A549 (cell line): Measurements from ENCODE around the gene GLTPD2. TPM values are rescaled to one million over a fixed set of nuclear protein-coding genes. Genes with fewer than 3 reads are reported as not detected.
A peak's percentile ranks its signal among the peaks of the same experiment; 100 is the strongest.

Experiments used
- ATAC-seq, 2 experiments: fragments of 200-7000 bp in 1 of 2; fragments of >200 bp in 1 of 2; cut with Nextera tagmentation in 1 of 2; cut with Tn5 transposase in 1 of 2; 3 replicates each; pipeline versions ENCODE4 v1.8.0 to v1.9.1; 2018 to 2020; ENCODE audit warnings: mild to moderate bottlenecking in 1 of 2, moderate library complexity in 1 of 2
- CTCF ChIA-PET: fragments of 300-600 bp; sonication (Branson Sonifier 250); formaldehyde crosslinking; extraction: SDS; loops from one replicate; lab custom pipeline; 2021; ENCODE audit warnings: antibody characterized with exemption, inconsistent platforms; lab: Yijun Ruan, JAX
- POLR2A ChIA-PET: fragments of 350-600 bp; formaldehyde crosslinking; extraction: SDS; loops from one replicate; lab custom pipeline; 2021; ENCODE audit warnings: antibody characterized with exemption, inconsistent platforms; lab: Yijun Ruan, JAX
- DNase-seq, 2 experiments: peaks; one replicate each; pipeline versions ENCODE4 v3.0.0 to v3.0.0-alpha.2; 2011 to 2016; ENCODE audit warnings: low read depth in 1 of 2, low spot score in 1 of 2
- FAIRE-seq: peaks from 2 replicates; lab custom pipeline; 2011; peaks lifted over from hg19 to GRCh38; lab: Jason Lieb, UNC
- H3K27ac ChIP-seq, 2 experiments: fragments of >200 bp; sonication (Bioruptor Twin); formaldehyde crosslinking; 3 replicates each; pipeline ENCODE4 v1.5.1; 2016 to 2017
- H3K4me1 ChIP-seq: fragments of >200 bp; sonication (Bioruptor Twin); formaldehyde crosslinking; 3 replicates; pipeline ENCODE4 v1.6.1; 2016
- H3K4me2 ChIP-seq: fragments of >200 bp; sonication (Bioruptor Twin); formaldehyde crosslinking; 3 replicates; pipeline ENCODE4 v1.6.1; 2016
- H3K4me3 ChIP-seq: fragments of >200 bp; sonication (Bioruptor Twin); formaldehyde crosslinking; 3 replicates; pipeline ENCODE4 v1.5.1; 2016
- H3K9me3 ChIP-seq: fragments of >200 bp; sonication (Bioruptor Twin); formaldehyde crosslinking; 3 replicates; pipeline ENCODE4 v1.6.1; 2016
- ATOH8 ChIP-seq: fragments of 250-450 bp; sonication (Bioruptor Pico); IDR thresholded peaks from 2 replicates; pipeline ENCODE4 v1.5.0; 2020; ENCODE audit warnings: low read depth, mild to moderate bottlenecking, moderate library complexity
- CEBPB ChIP-seq, 2 experiments: fragments of >200 bp in 1 of 2; sonication (Bioruptor Twin) in 1 of 2; formaldehyde crosslinking in 1 of 2; IDR thresholded peaks; 2 replicates each; pipeline ENCODE4 v1.6.1; 2012 to 2016
- CHD2 ChIP-seq: fragments of 150-350 bp; IDR thresholded peaks from 2 replicates; pipeline ENCODE4 v1.6.1; 2014; ENCODE audit warnings: low read length; ENCODE audit not compliant: partially characterized antibody
- E2F6 ChIP-seq: IDR thresholded peaks from 2 replicates; pipeline ENCODE4 v1.6.1; 2012; ENCODE audit warnings: low read depth, borderline replicate concordance
- FOXS1 ChIP-seq: fragments of 250-450 bp; sonication (Bioruptor Pico); IDR thresholded peaks from 2 replicates; pipeline ENCODE4 v1.5.0; 2020; ENCODE audit warnings: mild to moderate bottlenecking, moderate library complexity
- HES2 ChIP-seq: fragments of >200 bp; sonication (Bioruptor Twin); formaldehyde crosslinking; IDR thresholded peaks from 2 replicates; pipeline ENCODE4 v1.6.1; 2016
- MAFK ChIP-seq: fragments of 450-650 bp; IDR thresholded peaks from 2 replicates; pipeline ENCODE4 v1.6.1; 2014; ENCODE audit not compliant: partially characterized antibody
- MAX ChIP-seq: IDR thresholded peaks from 2 replicates; pipeline ENCODE4 v1.6.1; 2012
- MAZ ChIP-seq: fragments of 150-350 bp; IDR thresholded peaks from 2 replicates; pipeline ENCODE4 v1.6.1; 2014; ENCODE audit warnings: antibody characterized with exemption, low read depth, low read length, borderline replicate concordance
- MYC ChIP-seq: IDR thresholded peaks from 2 replicates; pipeline ENCODE4 v1.6.1; 2012; ENCODE audit warnings: mild to moderate bottlenecking, inconsistent platforms, low read length, improper control_type of control experiment, borderline replicate concordance
- NFE2L2 ChIP-seq: fragments of 150-350 bp; conservative IDR thresholded peaks from 2 replicates; pipeline ENCODE4 v1.6.1; 2014; ENCODE audit warnings: low read length
- NR3C1 ChIP-seq: fragments of >200 bp; sonication (Bioruptor Twin); formaldehyde crosslinking; IDR thresholded peaks from 3 replicates; pipeline ENCODE4 v1.6.1; 2017
- PHF8 ChIP-seq: fragments of 200-600 bp; sonication (generic); IDR thresholded peaks from 2 replicates; pipeline ENCODE4 v1.6.1; 2016; ENCODE audit warnings: low read depth, mild to moderate bottlenecking, antibody characterized with exemption, moderate library complexity, borderline replicate concordance
- POLR2AphosphoS2 ChIP-seq: conservative IDR thresholded peaks from 2 replicates; pipeline ENCODE4 v1.6.1; 2012; ENCODE audit warnings: low read length, improper control_type of control experiment, inconsistent platforms
- RAD21 ChIP-seq, 2 experiments: fragments of >200 bp in 1 of 2; sonication (Bioruptor Twin) in 1 of 2; formaldehyde crosslinking in 1 of 2; IDR thresholded peaks in 1 of 2; conservative IDR thresholded peaks in 1 of 2; 2 replicates in 1 of 2; 3 replicates in 1 of 2; pipeline ENCODE4 v1.6.1; 2012 to 2018; ENCODE audit warnings: inconsistent platforms in 1 of 2
- RARB ChIP-seq: fragments of 250-450 bp; sonication (Bioruptor Pico); IDR thresholded peaks from 2 replicates; pipeline ENCODE4 v1.8.0; 2021; ENCODE audit warnings: mild to moderate bottlenecking, moderate library complexity
- REST ChIP-seq: fragments of 200-600 bp; sonication (generic); IDR thresholded peaks from 2 replicates; pipeline ENCODE4 v1.6.1; 2016; ENCODE audit warnings: antibody characterized with exemption, mild to moderate bottlenecking, moderate library complexity
- SMC3 ChIP-seq: fragments of >200 bp; sonication (Bioruptor Twin); formaldehyde crosslinking; IDR thresholded peaks from 3 replicates; pipeline ENCODE4 v1.6.1; 2018; ENCODE audit warnings: inconsistent platforms
- USF2 ChIP-seq: fragments of 450-650 bp; IDR thresholded peaks from 2 replicates; pipeline ENCODE4 v1.6.1; 2014; ENCODE audit warnings: antibody characterized with exemption
- ZFP36 ChIP-seq: fragments of 450-650 bp; IDR thresholded peaks from 2 replicates; pipeline ENCODE4 v1.6.1; 2014; ENCODE audit warnings: borderline replicate concordance; ENCODE audit not compliant: partially characterized antibody
- ZNF302 ChIP-seq: fragments of 250-450 bp; sonication (Bioruptor Pico); IDR thresholded peaks from 2 replicates; pipeline ENCODE4 v1.9.0; 2021; ENCODE audit warnings: inconsistent platforms, mild to moderate bottlenecking, moderate library complexity
- WGBS: methylation state at CpG from one replicate; pipeline ENCODE4 v1.1.6; 2017; ENCODE audit errors: missing lambda C conversion rate; 5-methylcytosine and 5-hydroxymethylcytosine counted together
- polyA plus RNA-seq, 4 experiments: library from polyadenylated mRNA; depleted of rRNA in 3 of 4; stranded (reverse); fragments of >200 nt; fragmentation: RNase III in 1 of 4; extraction: RNeasy Plus Mini Kit Qiagen cat#74134 plus additional on column Dnase treatment in 1 of 4; gene quantifications; 2 replicates in 3 of 4; 3 replicates in 1 of 4; pipeline ENCODE4 v1.2.3, GENCODE V29; 2011 to 2017

The GLTPD2 gene
- polyA plus RNA-seq, 2 of the 4 experiments (the other 2 are of a cell fraction) = not detected

GRCh38 chr17:4836221-4836620 lies 47.5 kb downstream of the GLTPD2 start (continued):
- no peak for TF ChIP-seq ATOH8 (CRISPR knock-in tag)
- TF ChIP-seq E2F6 = no peak

GRCh38 chr17:4837471-4838308 lies 48.9 kb downstream of the GLTPD2 start:
- POLR2A ChIA-PET = interaction anchor here (1.0 to 1.5 kb wide), 3 partner anchors 31 to 47 kb away, joined by 3 read pairs; partner anchors contain the start of gene PLD2
- no peak for FAIRE-seq

GRCh38 chr17:4838309-4838785 lies 49.6 kb downstream of the GLTPD2 start:
- no peak overlapping the region for H3K27ac ChIP-seq
- no peak for FAIRE-seq
- CTCF ChIA-PET = interaction anchor here (1.1 to 6.0 kb wide), 9 partner anchors 8 to 272 kb away, joined by 3 to 27 read pairs (median 6); partner anchors contain the start of gene GLTPD2
- no peak for DNase-seq
- TF ChIP-seq MAZ (no peak), CEBPB (IDR thresholded peaks at IDR 0.05) (no peak), ZFP36 (no peak), PHF8 (no peak), RAD21 (conservative IDR thresholded peaks at IDR 0.05 in 1 of 2, IDR thresholded peaks at IDR 0.05 in 1 of 2) (no peak), POLR2AphosphoS2 (no peak), MYC (no peak), USF2 (no peak), CHD2 (no peak)
- TF ChIP-seq, all 56 proteins: peak for 0
- WGBS = 95% methylated on average over 3 of the region's 3 CpGs
- H3K4me3 ChIP-seq = no peak overlapping the region
- ATAC-seq = no peak
- H3K9me3 ChIP-seq = no peaks in the 10 kb centered on the region
- POLR2A ChIA-PET = interaction anchor here (1.0 kb wide), 1 partner anchor 48 kb away, joined by 3 read pairs; no protein-coding TSS in a partner anchor
- peaks cover 37% of the 10 kb centered on the region for H3K4me1 ChIP-seq
- no peak overlapping the region for H3K4me2 ChIP-seq

More at GRCh38 chr17:4837471-4838308, 48.9 kb downstream of the GLTPD2 start:
- DNase-seq (no peak), ATAC-seq (no peak)
- CTCF ChIA-PET = interaction anchor here (0.9 to 6.0 kb wide), 12 partner anchors 9 to 271 kb away, joined by 3 to 27 read pairs (median 6); partner anchors contain the start of genes ARRB2 and GLTPD2
- H3K4me1 ChIP-seq = peaks cover 37% of the 10 kb centered on the region
- no peak overlapping the region for H3K4me2 ChIP-seq
- H3K9me3 ChIP-seq = no peaks in the 10 kb centered on the region
- 90% methylated on average over 13 of the region's 13 CpGs for WGBS
- TF ChIP-seq FOXS1 (CRISPR knock-in tag) = no peak
- TF ChIP-seq NR3C1 = no peak
- TF ChIP-seq MAFK = peak; percentile 20
- no peak for TF ChIP-seq MAX
- H3K4me3 ChIP-seq = no peak overlapping the region
- H3K27ac ChIP-seq = no peak overlapping the region

- 90% methylated on average over 8 of the region's 8 CpGs for WGBS
- TF ChIP-seq ATOH8 (CRISPR knock-in tag) (no peak), ZNF302 (CRISPR knock-in tag) (no peak), REST (no peak), RARB (CRISPR knock-in tag) (no peak), NFE2L2 (no peak), HES2 (no peak), SMC3 (no peak)
- peaks cover 36% of the 10 kb centered on the region for H3K4me1 ChIP-seq
- DNase-seq (no peak), ATAC-seq (no peak), FAIRE-seq (no peak)
- no peak overlapping the region for H3K4me2 ChIP-seq
- POLR2A ChIA-PET = no interaction called here
- H3K9me3 ChIP-seq = no peaks in the 10 kb centered on the region
- H3K27ac ChIP-seq = no peak overlapping the region
- CTCF ChIA-PET = interaction anchor here (2.3 to 6.0 kb wide), 5 partner anchors 10 to 108 kb away, joined by 5 to 27 read pairs (median 9); partner anchors contain the start of genes GLTPD2 and MED11
- H3K4me3 ChIP-seq = no peak overlapping the region
These were observed 50.5 kb downstream of the GLTPD2 start for GRCh38 chr17:4839221-4839620.
